ENCODE data around the gene TCAP.
"Not testable (repeated sequence)": the region's sequence is repeated elsewhere in the genome, so short reads cannot be mapped to it uniquely, and the experiment has no call there.

The TCAP gene

DNA sequence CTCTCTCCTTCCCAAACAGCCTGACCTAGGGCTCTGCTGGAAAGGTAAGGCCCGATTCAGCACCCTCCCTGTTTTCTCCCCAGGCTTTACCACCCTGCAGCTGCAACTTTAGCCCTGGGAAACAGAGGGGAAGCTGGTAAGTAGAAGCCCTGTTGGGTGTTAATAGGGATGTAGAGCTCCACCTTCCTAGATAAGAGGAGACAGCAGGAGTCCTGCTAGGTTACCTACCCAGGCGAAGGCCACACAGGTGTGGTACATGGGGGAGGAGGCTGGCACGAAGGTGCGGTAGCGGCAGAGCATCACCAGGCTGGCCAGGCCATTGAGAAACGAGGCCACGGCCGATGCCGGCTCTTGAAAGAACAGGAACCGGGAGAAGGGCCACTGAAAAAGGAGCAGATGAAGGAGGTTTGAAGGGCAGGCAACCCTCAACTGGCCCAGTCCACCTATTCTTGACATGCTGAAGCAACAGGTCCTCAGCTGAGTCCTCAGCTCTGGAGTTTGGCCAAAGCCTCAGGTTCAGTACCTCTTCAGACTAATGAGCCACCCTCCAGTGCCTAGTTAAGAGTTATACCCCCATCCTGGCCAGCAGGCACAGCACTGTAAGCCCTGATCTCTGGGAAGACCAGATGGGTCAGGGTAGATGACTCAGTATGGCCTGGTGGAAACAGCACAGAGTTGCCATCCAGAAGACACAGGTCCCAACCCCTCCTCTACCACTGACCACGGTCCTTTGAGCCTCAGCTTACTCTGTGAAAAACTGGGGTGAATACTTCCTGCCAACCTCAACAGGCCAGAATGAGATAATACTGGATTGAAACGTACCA is 19.4 kb downstream of the TCAP start:
- no peak for DNase-seq

DNA sequence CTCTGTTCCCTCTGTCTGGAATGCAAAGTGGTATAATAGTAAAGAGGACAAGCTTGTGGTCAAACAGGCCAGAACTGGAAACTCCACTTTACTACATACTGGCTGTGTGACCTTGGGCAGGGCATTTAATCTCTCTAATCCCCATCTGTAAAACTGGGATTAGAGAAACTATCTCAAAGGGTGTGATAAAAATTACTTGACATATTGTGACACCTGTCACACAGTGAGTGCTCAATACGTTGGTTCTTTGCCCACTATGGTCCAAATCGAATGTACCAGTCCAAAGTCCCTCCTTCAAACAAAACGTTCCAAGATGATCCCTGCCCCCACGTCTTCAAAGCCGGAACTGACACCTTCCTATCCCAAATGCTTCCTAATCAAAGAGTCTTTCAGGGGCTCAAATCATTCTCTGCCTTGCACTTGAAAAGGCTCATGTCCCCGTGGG is 22.0 kb downstream of the TCAP start:
- no peak for DNase-seq

DNA sequence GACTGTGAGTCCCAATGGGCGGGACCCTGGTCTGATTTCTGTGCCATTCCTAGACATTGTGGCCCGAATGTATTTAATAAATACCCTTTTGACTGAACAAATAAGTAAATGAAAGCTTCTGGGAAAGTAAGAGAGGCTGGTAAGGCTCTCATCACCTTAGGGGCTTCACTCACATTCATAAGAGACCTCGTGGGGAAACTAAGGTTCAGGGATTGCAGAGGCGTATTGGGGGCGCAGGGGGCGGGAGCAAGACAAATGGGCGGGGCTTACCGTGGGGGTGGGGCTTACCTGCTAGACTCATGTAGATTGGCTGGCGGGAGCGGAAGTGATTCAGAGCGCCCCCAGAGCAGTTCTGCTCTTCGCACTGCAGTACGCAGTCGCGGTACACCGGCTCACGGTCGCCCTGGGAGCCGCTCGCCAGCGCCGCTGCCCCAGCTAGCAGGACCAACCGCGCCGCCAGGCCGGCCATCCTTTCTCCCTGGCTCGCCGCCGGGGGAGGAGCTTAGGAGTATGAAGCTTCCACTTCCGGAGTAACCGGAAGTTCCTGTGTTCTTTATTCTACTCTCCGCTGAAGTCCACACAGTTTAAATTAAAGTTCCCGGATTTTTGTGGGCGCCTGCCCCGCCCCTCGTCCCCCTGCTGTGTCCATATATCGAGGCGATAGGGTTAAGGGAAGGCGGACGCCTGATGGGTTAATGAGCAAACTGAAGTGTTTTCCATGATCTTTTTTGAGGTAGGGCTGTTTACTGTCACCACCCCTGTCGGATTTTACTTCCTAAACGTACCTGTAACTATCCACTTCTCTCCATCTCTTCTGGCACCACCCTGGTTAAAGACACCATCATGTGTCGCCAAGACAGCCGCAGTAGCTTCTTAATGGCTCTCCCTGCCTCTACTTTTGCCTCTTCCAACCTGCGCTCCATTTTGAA is 22.7 kb downstream of the TCAP start, which contains the start of gene PGAP3:
Gene PGAP3 (minus strand): TSS at position 512 of the 929 bp plus-strand sequence. CDS start 43 bp downstream, at position 469.
- peak; percentile 88 to 93 (median 91) for DNase-seq

DNA sequence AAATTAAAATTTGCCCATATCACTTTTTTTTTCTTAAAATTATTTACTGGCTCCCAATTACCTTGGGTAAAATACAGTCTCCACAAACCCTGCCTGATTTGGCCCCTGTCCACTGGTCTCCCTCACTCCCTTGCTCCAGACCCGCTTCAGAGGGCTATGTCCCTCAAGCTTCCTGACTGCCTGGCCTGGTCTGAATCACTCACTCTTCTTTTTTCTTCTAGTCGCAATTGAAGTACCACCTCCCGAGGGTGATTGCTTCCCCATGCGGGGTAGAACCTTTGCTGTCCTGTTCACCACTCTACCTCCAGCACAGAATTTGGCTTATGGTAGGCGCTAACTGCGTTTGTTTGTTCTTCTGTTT is 23.3 kb downstream of the TCAP start:
- no peak for DNase-seq

DNA sequence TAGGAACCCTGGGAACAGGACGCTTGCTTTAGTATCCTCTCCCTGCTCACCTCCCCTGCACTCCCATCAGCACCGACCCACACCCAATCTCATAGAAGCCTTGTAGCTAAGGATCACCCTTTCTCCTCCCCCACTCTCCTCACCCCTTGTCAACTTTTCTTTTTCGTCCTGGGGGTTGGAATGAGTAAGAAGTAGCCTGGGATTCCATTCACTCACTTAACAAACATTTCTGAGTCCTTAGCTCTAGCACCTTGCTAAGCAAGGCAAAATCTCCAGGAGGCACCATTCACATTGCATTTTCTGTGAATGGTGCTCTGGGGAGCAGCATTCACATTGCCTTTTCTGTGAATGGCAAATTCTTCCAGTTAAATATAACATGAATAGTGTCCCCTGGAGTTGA is 23.8 kb downstream of the TCAP start:
- DNase-seq: no peak

DNA sequence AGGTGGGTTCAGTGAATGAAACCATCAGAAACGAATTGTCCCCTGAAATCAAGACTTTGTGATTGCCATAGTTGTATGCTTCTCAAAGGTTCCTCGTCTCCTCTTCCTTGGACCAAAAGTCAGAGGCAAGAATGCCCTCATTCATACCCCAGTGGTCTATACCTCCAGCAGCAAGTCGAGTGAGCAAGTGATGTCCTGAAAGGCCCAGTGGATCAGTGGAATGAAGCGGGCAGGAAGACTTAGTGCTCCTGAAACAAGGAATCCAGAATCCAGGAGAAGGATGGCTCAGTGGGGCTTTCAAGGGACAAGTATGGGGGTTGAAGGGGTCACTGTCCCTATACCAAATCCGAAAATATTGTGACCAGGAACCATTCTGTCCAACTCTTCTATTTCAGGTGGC is 29.4 kb downstream of the TCAP start:
- DNase-seq: no peak

DNA sequence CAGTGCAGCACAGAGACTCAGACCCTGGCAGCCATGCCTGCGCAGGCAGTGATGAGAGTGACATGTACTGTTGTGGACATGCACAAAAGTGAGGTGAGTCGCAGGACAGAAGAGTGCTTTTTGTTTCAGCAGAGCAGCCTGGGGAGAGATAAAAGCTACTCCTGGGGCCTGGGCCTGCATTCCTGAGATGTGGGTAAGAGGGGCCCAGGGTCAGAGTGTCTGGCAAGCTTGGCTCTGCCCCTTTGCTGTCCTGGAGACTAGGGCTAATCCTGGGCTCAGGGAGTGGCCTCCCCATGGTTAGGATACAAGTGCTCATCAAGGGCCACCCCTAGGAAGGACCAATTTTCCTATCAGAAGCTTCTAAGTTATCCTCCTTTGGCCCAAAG is 29.9 kb downstream of the TCAP start:
- no peak for DNase-seq

DNA sequence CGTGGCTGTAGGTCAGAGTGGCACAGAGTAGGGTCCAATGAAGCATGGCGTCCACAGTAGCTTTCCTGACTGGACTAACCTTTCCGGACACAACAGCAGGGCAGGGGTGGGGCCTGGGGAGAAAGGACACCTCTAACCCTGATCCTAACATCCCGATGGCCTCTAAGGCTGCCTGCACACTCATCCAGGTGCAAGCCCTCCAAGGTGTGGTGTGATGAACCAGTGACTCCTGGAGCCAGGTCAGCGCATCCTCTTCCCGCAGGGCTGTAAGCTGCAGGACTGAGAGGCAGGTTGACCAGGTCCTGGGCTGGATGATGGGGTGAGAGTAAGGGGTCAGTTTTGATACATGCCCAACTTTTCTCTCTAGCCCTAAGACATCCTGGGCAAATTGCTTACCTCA is 31.6 kb downstream of the TCAP start:
- DNase-seq: no peak

DNA sequence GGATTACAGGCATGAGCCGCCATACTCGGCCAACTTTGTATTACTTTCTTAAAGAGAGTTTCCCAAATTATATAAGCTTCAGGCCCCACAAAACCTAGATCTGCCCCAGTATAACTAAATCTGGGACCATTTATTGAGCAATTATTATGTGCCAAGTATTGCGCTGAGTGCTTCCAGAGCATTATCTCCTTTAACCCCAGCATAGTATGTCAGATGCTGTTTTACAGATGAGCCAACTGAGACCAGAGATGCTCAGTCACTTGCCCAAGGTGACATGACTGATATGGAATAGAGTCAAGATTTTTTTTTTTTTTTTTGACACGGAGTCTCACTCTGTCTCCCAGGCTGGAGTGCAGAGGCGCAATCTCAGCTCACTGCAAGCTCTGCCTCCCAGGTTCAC is 32.8 kb downstream of the TCAP start:
- no peak for DNase-seq

DNA sequence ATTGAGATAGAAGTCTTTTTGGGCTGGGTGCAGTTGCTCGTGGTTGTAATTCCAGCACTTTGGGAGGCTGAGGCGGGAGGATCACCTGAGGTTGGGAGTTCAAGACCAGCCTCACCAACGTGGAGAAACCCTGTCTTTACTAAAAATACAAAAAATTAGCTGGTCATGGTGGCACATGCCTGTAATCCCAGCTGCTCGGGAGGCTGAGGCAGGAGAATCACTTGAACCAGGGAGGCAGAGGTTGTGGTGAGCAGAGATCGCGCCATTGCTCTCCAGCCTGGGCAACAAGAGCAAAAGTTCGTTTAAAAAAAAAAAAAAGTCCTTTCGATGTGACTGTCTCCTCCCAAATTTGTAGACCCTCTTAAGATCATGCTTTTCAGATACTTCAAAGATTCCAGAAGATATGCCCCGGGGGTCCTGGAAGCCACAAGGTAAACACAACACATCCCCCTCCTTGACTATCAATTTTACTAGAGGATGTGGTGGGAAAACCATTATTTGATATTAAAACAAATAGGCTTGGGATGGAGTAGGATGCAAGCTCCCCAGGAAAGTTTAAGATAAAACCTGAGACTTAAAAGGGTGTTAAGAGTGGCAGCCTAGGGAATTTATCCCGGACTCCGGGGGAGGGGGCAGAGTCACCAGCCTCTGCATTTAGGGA is 34.1 kb downstream of the TCAP start:
- not testable (repeated sequence) for DNase-seq

DNA sequence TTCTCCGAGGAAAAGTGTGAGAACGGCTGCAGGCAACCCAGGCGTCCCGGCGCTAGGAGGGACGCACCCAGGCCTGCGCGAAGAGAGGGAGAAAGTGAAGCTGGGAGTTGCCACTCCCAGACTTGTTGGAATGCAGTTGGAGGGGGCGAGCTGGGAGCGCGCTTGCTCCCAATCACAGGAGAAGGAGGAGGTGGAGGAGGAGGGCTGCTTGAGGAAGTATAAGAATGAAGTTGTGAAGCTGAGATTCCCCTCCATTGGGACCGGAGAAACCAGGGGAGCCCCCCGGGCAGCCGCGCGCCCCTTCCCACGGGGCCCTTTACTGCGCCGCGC is 34.6 kb downstream of the TCAP start, which contains the start of gene ERBB2:
Gene ERBB2 (plus strand): TSS at position 247 of the 330 bp plus-strand sequence. CDS start 175 bp downstream, outside the sequence.
- peak in 1 of 3 donors; percentile 52 for DNase-seq

DNA sequence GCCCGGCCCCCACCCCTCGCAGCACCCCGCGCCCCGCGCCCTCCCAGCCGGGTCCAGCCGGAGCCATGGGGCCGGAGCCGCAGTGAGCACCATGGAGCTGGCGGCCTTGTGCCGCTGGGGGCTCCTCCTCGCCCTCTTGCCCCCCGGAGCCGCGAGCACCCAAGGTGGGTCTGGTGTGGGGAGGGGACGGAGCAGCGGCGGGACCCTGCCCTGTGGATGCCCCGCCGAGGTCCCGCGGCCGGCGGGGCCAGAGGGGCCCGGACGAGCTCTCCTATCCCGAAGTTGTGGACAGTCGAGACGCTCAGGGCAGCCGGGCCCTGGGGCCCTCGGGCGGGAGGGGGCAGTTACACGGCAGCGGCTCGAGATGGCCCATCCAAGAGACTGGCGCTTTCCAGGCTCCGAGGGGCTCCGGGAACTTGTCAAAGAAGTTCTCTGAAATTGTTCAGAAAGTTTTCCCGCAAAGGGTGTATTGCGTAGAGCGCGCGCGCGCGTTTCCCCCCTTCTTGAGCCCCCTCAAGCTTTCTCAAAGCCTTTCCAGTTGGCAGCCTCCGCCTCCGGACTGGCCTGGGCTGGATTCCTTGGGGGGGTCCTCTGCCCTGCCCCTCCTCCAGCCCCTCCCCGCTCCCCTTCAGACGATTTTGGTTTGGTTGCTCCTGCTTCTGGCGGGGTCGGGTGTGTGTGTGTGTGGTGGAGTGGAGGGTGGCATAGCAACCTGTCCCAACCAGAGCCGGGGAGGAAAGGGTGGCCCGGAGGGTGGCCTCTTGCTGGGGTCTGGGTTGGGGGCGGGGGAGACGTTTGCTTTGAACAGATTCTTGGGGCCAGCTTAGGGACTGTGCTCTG is 35.2 kb downstream of the TCAP start:
- DNase-seq: no peak

DNA sequence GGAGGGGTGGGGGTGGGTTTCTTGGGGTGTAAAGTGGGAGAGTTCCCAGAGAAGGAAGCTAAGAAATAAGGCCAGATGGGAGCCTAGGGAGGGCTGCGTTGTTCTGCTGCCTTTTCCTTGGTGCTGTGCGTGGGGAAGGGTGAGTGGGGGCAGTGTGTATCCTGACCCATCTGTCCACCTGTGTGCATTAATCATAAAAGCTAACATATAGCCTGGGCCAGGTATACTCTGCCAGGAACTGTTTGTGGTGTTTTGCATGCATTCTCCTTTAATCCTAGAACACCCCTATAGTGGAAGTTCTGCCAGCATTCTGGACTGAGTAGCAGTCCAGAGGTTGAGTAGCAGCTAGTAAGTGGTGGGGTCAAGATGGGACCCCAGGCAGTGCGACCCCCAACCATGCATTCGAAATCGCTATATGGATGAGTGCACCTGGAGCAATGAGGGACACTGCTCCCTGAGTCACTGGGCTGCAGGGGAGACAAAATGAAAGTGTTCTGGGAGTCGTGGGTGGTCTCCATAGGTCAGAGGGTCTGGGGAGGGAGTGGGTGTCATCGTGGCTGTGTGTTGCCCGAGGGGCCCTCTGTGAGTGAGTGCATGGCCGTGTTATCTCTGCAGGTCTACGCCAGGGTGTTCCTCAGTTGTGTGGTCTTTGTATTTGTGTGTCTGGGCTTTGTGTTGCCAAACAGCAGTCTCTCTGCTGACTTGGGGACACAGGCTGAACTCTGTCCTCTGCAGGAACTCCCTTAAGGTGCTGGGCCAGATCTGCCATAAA is 36.0 kb downstream of the TCAP start:
- DNase-seq: no peak

DNA sequence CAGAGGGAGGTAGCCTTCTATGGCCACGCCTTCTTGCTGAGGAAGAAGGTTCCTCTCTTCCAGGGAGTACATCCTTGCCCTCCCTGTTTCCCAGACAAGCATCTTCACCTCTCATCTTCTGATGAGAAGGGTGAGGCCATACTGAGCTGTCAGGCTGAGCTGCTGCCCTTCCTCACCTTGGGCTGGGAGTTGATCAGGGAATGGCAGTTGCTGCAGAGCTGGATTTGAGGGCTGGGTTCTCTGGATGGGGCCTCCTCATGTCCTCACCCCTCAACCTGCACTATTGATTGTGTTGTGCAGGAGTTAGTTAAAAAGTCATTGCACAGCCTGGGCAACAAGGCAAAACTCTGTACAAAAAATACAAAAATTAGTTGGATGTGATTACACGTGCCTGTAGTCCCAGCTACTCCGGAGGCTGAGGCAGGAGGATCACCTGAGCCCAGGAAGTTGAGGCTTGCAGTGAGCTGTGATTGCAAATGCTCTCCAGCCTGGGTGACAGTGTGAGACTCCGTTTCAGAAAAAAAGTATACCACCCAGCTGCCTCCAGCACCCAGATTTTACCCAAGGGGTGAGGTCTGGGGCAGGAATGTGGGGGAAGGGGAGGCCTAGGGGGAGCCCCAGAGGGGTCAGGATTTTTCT is 36.8 kb downstream of the TCAP start:
- DNase-seq: no peak

DNA sequence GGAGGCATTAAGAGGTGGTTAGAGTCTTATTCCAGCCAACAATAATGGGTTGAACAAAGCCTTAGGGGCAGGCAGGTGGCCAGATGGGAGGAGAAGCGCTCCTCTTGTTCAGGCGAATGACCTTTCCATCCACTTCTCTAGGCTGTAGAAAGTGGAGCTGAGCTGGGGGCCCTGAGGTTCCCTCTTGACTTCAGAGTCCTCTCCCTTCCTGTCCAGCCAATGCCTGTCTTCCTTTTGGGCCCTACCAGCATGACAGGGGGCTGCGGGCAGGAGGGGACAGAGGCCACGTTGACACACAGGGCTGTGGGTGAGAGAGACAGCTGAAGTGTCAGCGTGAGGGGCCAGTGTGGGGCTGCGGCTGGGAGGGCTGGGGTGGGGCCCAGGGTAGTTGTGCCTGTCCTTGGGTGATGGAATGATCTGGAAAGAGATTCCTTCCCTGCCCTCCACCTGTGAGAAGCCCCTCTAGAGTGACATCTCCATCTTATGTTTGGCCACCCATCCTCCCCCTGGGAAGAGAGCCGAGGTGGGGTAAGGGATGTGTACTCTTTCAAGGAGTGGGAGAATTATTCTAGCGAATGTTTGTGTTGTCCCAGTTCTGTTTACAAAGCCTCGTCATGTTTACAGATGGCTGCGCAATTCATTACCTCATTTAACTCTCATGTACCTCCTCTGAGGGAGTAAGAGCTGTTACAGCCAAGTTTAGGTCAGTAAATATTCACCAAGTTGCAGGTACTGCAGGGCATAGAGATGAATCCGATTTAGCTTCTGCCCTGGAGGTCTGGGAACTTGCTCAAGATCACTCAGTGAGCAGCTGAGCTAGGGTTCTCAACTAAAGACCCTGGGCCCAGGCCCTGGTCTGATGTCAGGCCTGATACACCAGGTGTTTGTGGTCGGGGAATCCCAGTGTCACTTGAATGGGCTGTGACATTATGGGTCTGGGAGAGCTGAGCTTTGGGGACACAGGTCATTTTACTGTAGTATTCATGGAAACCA is 38.0 kb downstream of the TCAP start:
- no peak for DNase-seq

DNA sequence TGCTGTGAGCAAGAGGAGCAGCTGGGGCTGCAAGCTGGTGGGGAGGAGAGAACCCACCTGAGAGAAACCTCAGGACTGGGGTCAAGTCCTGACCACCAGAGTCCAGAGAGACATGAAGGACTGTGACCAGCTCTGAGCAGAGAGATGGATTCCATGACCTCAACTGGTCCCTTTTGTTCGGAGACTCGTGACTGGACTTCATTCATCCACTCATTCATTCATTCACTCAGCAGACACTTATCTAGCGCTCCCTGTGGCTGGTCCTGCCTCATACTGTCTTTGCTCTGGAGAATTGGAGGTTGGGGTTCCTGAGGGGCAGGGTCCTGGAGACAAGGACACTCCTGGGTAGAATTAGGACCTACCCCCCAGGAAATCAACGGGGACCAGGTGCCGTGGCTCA is 38.8 kb downstream of the TCAP start:
- DNase-seq: no peak

DNA sequence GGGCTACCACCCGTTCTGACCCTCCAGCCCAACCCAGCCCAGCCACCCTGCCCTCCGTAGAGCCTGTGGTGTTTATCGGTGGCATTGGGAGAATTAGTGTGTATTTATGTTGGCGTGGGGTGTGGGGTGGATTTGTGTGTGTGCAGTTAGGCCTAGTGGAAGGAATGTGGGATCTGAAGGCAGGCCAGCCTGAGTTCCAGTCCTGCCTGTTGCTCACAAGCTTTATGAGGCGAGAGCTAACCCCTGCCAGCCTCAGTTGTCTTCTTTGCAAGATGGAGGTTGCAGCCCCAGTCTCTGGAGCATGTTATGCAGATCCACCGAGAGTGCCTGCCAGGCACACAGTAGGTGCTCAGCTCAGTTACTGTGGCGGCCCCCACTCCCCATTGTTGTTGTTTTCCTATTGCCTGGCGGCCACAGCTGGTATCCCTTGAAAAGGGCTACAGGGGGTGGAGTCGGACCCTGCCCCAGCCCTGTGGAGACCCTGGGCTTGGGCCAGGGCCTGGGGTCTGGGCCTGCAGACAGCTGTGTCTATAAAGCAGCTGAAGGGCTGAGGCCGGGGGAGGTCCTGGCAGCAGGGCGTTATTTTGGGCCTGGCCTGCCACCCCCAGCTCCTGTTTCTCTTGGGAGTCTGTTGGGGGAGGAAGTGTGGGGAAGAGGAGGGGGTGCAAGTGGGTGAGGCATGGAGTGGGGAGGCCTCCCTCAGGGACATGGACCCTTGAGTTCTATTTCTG is 39.8 kb downstream of the TCAP start:
- no peak for DNase-seq

DNA sequence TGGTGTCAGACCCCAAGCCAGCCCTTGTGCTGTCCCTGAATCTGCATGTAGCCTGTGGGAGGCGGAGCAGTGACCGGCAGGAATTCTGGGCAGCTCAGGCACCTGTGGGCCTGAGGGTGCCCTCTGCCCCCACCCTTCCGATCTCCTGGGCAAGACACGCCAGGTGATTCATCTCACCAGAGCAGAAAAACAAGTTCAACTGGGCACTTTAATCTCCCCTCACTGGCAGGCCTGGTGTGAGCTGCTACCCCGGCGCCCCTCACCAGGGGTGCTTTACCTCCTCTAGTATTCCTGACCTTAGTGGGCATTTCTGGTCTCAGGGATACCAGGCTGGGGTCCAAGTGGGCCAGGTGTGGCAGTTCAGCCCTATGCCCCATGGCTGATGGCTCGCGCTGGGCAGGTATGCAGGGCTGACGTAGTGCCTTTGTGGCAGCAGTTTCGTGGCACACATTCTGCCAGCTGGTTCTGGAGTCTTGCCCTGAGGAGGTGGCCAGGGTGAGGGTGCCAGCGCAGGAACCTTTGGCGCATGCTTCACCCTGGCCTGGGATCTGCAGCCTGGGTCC is 40.7 kb downstream of the TCAP start:
- no peak for DNase-seq

DNA sequence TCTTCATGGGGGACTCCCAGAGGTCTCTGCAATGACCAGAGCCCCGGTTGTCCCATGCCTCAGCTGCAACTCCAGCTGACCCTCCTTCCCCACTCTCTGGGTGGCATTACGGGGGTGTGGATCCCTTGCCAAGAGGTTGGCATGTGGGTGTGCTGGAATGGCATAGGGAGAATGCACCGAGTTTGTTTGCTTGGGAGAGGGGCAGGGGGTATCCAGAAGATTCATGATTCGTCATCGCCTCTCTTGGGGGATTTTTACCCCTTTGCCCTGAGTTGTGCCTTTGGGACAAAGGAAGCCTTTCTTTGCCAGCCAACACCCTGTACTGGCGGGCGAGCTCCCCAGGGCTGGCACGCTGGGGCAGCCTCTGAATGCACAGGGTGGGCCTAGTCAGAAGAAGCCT is 41.2 kb downstream of the TCAP start:
- DNase-seq: no peak

All from suppressor macrophage treated with lipopolysaccharide for 1 hour (primary cell).